Neutrophil (primary cell): ENCODE data around the gene PPHLN1.
"Not testable (repeated sequence)": the region's sequence is repeated elsewhere in the genome, so short reads cannot be mapped to it uniquely, and the experiment has no call there.

Experiments
- H3K27ac ChIP-seq: fragments of 200-600 bp; sonication (generic); 2 replicates; pipeline ENCODE4 v1.5.1; 2016; ENCODE audit warnings: mild to moderate bottlenecking, moderate library complexity
- H3K27me3 ChIP-seq: fragments of 200-600 bp; sonication (generic); 2 replicates; pipeline ENCODE4 v1.6.0; 2016; ENCODE audit warnings: mild to moderate bottlenecking
- H3K36me3 ChIP-seq: fragments of 200-600 bp; sonication (generic); 2 replicates; pipeline ENCODE4 v1.5.1; 2017
- H3K4me1 ChIP-seq, 2 experiments: fragments of 200-600 bp in 1 of 2; sonication (generic) in 1 of 2; 1 replicate in 1 of 2; 2 replicates in 1 of 2; pipeline versions ENCODE4 v1.5.1 to v1.6.1; 2013 to 2016; ENCODE audit warnings: low read depth in 1 of 2, low read length in 1 of 2, mild to moderate bottlenecking in 1 of 2, moderate library complexity in 1 of 2; ENCODE audit not compliant: control insufficient read depth in 1 of 2, insufficient read depth in 1 of 2
- H3K4me3 ChIP-seq, 2 experiments: fragments of 200-600 bp in 1 of 2; sonication (generic) in 1 of 2; 1 replicate in 1 of 2; 2 replicates in 1 of 2; pipeline ENCODE4 v1.5.1; 2013 to 2016; ENCODE audit warnings: low read depth in 1 of 2, low read length in 1 of 2, mild to moderate bottlenecking in 1 of 2, moderate library complexity in 1 of 2
- H3K9me3 ChIP-seq: fragments of 200-600 bp; sonication (generic); 2 replicates; pipeline ENCODE4 v1.5.1; 2016
- TF ChIP-seq, protein P1 (sequence below): fragments of 200-600 bp; sonication (generic); IDR thresholded peaks from 2 replicates; pipeline ENCODE4 v1.5.1; 2016; ENCODE audit warnings: antibody characterized with exemption

PPHLN1 gene

DNA sequence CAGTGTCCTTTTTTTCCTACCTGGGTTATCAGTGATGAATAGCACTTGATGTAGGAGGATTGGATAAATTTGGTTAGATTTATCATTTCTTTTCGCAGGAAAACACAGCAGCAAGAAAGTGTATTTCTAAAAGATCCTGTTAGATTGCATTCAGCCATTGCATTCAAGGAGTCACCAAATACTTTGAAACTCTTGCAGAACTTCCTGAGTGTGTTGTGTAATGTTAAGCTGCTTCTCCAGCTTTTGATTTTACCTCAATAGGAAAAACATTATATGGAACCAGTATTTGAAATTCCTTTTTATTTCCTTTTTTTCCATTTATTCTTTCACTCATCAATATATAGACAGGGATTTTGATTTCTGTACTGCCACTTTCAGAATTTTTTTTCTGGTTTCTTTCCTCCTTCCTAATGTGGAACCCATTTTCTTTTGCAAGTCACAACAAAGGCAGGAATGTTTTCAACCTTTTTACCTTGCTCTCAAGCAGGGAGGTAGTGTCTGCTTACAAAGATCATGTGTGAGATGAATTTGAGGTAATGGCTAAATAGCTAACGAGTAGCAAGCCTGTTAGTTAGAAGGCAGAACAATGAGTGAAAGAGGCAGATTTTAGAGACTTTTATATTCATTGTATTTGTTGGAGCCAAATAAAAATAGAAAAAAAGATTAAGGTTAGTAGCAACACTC, 56.2 kb downstream of the PPHLN1 start:
- Histone ChIP-seq H3K4me3 (peak overlapping the region; percentile 41 to 50), H3K27ac (peak overlapping the region; percentile 86), H3K4me1 (peaks cover 46 to 48% of the 10 kb centered on the region in 2 experiments), H3K36me3 (no peaks in the 10 kb centered on the region), H3K27me3 (no peaks in the 10 kb centered on the region), H3K9me3 (no peaks in the 10 kb centered on the region)
- TF ChIP-seq, protein P1, sequence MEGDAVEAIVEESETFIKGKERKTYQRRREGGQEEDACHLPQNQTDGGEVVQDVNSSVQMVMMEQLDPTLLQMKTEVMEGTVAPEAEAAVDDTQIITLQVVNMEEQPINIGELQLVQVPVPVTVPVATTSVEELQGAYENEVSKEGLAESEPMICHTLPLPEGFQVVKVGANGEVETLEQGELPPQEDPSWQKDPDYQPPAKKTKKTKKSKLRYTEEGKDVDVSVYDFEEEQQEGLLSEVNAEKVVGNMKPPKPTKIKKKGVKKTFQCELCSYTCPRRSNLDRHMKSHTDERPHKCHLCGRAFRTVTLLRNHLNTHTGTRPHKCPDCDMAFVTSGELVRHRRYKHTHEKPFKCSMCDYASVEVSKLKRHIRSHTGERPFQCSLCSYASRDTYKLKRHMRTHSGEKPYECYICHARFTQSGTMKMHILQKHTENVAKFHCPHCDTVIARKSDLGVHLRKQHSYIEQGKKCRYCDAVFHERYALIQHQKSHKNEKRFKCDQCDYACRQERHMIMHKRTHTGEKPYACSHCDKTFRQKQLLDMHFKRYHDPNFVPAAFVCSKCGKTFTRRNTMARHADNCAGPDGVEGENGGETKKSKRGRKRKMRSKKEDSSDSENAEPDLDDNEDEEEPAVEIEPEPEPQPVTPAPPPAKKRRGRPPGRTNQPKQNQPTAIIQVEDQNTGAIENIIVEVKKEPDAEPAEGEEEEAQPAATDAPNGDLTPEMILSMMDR: no peak

DNA sequence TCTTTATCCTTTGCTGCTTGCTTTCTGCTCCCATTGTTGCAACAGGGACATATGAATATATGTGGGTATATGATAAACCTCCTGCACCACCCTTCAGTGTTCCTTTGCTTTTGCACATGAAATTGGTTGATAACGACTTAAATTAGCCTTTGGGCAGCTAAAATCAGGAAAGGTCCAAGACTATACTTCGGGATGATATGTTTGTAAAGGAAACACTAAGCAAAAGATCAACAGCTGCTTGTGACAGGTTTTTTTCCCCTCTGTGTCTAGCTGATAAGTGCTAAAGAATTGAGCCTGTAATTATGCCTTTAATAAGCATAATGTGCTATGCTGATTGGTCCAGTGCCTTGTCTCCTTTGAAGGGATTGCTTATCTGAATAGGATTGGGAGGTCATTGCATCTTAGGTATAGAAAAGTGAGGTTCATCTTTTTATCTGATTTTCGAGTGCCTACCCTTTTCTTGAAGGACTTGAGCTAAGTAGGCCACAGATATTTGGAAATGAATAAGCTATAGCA, 59.4 kb downstream of the PPHLN1 start:
- TF ChIP-seq, protein P1: no peak
- Histone ChIP-seq H3K4me3 (no peak overlapping the region), H3K9me3 (no peaks in the 10 kb centered on the region), H3K27me3 (no peaks in the 10 kb centered on the region), H3K36me3 (peaks cover 18% of the 10 kb centered on the region), H3K27ac (no peak overlapping the region), H3K4me1 (peaks cover 30 to 32% of the 10 kb centered on the region in 2 experiments)

DNA sequence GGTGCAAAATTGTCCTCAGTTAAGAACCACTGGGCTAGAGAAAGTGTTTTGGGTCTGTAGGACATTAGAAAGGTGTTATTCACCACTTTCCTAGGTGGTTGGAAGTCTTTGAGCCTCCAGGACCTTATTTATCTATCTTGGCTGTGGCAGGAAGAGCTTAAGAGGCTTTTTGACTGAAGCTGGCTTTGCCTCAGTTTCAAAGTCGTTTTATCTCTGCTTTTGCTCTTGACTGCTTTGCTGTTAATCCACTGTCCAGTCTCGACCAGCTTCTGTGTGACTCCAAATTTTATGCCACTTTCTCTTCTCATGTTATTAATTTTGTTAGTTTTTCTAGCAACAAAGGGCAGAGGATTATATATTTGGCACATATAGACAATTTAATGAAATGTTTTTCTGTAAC, 60.3 kb downstream of the PPHLN1 start:
- Histone ChIP-seq H3K4me3 (no peak overlapping the region), H3K9me3 (no peaks in the 10 kb centered on the region), H3K27me3 (no peaks in the 10 kb centered on the region), H3K4me1 (peaks cover 20 to 23% of the 10 kb centered on the region in 2 experiments), H3K36me3 (peaks cover 18% of the 10 kb centered on the region), H3K27ac (no peak overlapping the region)
- TF ChIP-seq, protein P1: no peak

DNA sequence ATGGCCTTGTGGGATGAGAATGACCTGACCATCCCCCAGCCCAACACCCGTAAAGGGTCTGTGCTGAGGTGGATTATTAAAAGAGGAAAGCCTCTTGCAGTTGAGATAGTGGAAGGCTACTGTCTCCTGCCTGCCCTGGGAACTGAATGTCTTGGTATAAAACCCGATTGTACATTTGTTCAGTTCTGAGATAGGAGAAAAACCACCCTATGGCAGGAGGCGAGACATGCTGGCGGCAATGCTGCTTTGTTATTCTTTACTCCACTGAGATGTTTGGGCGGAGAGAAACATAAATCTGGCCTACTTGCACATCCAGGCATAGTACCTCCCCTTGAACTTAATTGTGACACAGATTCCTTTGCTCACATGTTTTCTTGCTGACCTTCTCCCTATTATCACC, 62.1 kb downstream of the PPHLN1 start:
- H3K27ac ChIP-seq, H3K9me3 ChIP-seq, H3K27me3 ChIP-seq, H3K4me3 ChIP-seq, H3K4me1 ChIP-seq: not testable (repeated sequence)
- peaks cover 18% of the 10 kb centered on the region for H3K36me3 ChIP-seq

DNA sequence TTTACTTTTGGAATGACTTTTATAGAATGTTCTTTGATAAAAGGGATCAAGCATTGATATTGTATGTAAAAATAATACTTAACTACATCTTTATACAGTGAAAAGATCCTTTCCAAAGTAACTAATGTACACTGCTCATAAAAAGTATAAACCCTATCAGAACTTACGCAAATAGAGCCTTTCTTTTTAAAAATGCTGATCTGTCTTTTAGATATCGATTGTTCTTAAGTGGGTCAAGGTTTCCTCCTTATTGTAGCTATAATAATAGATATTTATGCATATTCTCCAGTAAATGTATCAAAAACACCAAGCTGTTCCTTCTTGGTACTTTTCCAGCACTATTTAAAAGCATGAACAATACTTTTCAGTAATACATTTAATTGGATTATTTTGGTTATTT, 68.5 kb downstream of the PPHLN1 start:
- no peak overlapping the region for H3K4me3 ChIP-seq
- no peaks in the 10 kb centered on the region for H3K27me3 ChIP-seq
- H3K36me3 ChIP-seq: peaks cover 21% of the 10 kb centered on the region
- H3K4me1 ChIP-seq: no peaks in the 10 kb centered on the region
- H3K27ac ChIP-seq: no peak overlapping the region
- TF ChIP-seq, protein P1: no peak
- H3K9me3 ChIP-seq: no peaks in the 10 kb centered on the region

DNA sequence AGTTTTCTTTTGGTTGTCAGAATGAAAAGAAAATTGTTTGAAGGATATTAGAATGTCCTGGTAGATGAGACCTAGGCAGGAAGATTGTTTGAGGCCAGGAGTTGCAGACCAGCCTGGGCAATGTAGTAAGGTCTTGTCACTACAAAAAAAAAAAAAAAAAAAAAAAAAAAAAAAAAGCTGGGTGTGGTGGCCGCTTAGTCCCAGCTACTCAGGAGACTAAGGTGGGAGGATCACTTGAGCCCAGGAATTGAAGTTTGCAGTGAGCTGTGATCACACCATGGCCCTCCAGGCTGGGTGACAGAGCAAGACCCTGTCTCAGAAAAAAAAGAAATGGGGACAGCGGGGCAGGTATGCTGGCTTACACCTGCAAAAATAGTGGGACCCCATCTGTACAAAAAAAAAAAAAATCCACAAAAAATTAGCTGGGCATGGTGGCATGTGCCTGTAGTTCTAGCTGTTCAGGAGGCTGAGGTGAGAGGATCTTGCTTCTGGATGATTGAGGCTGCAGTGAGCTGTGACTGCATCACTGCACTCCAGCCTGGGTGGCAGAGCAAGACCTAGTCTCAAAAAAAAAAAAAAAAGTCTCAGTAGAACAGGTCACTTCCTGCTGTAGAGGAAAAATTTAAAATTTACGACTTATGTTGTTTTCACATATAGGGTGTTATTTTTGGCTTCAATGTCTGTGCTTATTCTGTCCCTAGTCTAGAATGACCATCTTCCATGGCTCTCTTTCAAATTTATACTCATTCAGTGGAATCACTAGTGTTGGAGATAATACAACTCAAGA, 70.7 kb downstream of the PPHLN1 start:
- Histone ChIP-seq H3K9me3 (no peaks in the 10 kb centered on the region), H3K36me3 (peaks cover 30% of the 10 kb centered on the region), H3K4me1 (no peaks in the 10 kb centered on the region), H3K27me3 (no peaks in the 10 kb centered on the region), H3K27ac (no peak overlapping the region), H3K4me3 (no peak overlapping the region)
- TF ChIP-seq, protein P1: no peak
